HG02884 (cell line): ENCODE data around the gene PDIK1L.

Experiments
- ATAC-seq: cut with Tn5 transposase; IDR thresholded peaks from one replicate; pipeline ENCODE4 v1.9.1; 2021; ENCODE audit warnings: mild to moderate bottlenecking, moderate library complexity; ENCODE audit not compliant: unreplicated experiment

The PDIK1L gene

DNA sequence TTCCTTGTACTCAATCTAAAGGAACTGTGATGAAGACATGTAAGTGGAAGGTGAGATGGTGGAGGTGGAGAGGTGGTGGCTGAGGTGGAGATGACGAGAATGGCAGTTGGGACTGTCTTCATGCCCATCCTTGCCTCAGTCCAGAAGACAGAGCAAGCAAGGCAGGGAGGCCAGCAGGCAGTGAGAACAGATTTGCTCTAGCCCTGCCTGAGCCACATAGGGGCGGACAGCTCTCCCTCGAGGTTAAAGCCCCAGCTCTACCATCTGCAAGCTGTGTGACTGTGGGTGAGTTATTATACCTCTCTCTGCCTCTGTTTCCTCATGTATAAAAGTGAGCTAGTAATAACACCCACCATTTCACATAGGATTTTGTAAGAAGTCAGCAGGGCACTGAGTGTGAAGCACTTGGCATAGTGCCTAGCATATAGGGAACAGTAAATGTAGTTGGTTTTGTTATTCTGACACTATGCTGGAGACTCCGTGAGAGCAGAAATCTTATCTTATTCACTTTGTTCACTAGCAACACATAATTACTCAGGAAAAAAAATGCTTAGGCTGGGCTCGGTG is 42.4 kb downstream of the PDIK1L start:
- ATAC-seq = no peak

- ATAC-seq = no peak
Observed at GRCh38 chr1:26154750-26155149, 43.1 kb downstream of the PDIK1L start.

GRCh38 chr1:26155370-26156284 is 44.0 kb downstream of the PDIK1L start:
- ATAC-seq = no peak

DNA sequence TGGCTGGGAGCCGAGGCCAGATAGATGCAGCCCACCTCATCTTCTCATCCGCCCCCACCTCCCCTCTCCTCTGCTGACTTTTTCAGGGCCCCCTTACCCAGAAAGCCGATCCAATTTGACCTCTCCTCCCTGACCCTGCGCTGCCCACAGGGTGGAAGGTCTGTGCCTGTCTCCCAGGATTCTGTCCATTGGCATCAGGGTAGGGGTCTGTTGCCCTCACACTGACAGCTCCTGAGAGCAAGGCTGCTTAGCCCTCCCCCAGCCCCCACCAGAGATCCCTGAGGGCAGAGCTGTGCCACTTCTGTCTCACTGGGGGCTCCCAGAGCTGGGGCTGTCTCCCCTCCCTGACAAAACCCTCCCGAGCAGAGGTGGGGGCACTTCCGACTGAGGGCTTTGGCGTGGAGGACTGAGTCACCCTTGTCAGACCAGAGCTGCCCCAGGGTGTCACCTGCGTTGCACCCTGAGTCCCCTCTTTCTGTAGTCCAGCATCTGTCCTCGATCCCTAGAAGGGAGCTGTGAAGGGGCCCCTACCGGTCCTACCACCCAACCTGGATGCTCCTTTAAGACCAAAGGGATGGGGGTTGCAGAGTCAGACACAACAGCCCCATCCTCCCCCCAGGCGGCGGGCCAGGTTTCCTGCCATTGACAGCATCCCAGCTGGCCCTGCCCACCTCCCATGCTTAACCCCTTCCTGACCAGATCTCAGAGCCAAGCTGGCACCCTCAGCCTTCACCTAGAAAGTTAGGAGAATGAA is 44.8 kb downstream of the PDIK1L start:
- no peak for ATAC-seq

GRCh38 chr1:26158271-26158907 is 46.8 kb downstream of the PDIK1L start:
- no peak for ATAC-seq

DNA sequence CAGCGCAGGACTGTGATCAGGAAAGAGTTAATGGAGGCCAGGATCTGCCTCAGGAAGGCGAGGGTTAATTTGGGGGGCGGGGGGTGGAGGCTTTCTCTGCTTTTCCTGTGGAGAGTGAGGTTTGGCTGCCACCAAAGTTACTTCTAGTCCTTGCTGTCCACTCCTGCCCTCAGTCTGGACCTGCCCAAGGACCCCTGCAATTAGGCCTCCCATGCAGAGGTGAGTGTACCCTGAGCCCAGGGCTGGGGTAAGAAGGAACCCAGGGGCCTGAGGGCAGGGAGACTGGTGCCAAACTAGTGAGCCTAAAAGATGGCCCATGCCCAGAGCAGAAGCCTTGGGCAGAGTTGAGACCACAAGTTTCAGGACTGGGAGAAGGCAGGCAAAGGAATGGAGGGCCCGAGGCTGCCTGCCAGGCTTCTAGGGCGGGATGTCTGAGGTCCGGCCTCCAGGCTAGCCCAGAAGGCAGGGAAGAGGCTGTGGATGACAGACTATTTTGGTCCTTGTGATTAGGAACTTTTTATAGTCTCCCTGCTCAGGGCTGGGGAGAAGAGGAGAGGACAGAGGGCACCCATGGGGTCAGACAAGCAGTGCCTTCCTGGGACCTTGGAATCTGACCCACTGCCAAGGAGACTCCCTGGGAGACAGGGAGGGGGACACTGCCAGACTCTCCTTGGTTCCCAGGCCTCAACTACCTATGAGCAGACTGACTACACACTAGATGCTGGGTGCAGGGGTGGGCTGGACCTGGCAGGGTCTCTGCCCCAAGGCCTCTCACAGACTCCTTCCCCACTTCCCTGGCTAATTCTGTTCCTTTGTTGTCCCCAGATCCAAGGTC is 47.5 kb downstream of the PDIK1L start, which contains the start of gene FAM110D:
Gene FAM110D, plus strand, starts transcription at position 172 of the 835 bp plus-strand sequence. CDS start 2,213 bp downstream, outside the sequence.
- no peak for ATAC-seq

DNA sequence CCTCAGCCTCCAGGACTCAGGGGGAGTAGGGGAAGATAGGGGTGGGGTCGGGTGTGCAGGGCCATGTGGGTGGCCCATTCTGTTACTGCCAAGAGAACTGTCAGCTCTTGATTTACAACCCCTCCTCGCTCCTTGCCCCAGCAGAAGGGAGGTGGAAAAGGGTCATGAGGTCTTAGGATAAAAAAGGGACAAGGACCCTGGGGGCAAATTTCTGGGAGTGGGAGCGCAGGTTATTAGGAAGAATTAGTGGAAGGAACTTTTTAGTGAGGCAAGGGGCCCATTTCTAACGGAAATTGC is 48.1 kb downstream of the PDIK1L start:
- no peak for ATAC-seq

- ATAC-seq = no peak
Observed at GRCh38 chr1:26160527-26161414, 49.1 kb downstream of the PDIK1L start.

DNA sequence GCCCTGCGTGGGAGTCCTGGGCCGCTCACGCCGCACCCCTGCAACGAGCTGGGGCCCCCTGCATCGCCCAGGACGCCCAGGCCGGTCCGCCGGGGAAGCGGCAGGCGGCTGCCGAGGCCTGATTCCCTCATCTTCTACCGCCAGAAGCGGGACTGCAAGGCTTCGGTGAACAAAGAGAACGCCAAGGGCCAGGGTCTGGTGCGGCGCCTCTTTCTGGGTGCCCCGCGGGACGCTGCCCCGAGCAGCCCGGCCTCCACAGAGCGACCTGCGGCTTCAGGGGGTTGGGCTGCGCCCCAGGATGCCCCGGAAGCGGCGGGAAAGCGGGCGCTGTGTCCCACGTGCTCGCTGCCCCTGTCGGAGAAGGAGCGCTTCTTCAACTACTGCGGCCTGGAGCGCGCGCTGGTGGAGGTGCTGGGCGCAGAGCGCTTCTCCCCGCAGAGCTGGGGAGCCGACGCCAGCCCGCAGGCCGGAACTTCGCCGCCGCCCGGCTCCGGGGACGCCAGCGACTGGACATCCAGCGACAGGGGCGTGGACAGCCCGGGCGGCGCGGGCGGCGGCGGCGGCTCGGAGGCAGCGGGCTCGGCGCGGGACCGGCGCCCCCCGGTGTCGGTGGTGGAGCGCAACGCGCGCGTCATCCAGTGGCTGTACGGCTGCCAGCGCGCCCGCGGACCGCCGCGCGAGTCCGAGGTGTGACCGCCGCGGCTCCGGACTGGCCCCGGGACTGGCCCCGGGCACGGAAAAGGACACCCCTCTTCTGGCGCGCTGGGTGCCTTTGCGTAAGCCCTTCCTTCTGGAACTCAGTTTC is 50.0 kb downstream of the PDIK1L start:
- ATAC-seq = no peak

DNA sequence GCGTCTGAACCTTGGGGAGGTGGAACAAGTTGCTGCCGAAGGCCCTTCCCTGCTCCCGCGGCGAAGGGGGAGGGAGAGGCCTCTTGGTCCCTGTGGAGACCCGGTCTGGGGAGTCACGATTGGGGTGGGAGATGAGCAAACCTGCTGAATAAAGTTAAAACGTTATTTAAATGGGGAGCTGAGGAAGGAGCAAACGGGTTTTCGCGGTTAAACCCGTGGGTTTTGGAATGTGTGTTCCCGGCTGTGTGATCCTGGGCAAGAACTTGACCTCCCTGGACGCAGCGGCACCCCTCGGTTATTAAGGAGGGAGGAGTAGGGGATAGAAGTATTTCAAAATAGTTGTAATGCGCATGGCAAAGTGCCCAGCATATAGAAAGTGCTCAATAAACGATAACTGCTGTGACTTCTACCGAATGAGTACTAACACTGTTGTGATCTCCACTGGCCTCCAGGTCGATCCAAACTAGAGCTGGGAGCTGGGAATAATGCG is 50.6 kb downstream of the PDIK1L start:
- ATAC-seq = no peak

GRCh38 chr1:26163684-26164035 is 52.0 kb downstream of the PDIK1L start:
- ATAC-seq = no peak

GRCh38 chr1:26164036-26164860 is 52.6 kb downstream of the PDIK1L start:
- ATAC-seq = no peak

DNA sequence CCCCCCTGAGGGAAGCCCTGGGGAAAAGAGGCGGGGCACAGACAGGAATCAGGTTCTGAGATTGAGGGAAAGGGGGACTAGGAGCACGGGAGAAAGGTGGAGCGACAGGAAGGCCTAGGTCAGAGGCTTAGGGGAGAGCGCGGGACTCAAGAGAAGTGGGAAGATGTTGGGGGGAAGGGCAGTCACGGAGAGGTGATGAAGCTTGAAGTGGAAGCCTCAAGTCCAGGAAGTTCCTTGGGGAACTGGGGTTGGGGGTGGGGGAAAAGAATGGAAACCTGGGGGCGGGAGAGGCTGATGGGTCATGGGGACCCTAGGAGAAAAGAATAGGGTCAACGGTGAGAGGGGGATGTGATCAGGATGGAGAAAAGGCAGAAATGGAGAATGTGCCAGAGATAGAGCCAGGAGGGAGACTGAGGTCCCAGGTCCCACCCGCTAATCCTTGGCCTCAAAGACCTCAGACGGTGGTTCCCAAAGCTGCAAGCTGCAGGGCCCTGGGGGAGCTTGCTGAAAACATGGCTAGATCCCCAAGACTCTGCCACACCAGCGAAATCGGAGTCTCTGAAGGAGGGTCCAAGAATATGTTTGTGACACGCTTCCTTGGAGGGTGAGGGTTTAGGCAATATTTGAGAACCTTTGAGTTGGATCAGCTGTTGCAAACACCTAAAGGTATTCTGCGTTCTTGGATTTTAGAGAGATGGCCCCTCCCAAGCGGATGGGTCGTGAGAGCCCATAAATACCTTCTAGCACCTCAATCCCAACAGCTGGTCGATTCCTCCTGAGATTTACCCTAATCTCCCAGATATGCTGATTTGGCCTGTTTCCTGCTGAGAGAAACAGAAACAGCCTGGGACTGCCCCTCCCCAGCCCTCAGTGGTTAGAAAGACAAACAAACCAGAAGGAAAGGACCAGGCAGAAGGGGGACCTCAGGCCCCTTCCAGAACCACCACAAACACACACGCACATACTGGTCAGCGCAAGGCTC is 53.5 kb downstream of the PDIK1L start:
- no peak for ATAC-seq

DNA sequence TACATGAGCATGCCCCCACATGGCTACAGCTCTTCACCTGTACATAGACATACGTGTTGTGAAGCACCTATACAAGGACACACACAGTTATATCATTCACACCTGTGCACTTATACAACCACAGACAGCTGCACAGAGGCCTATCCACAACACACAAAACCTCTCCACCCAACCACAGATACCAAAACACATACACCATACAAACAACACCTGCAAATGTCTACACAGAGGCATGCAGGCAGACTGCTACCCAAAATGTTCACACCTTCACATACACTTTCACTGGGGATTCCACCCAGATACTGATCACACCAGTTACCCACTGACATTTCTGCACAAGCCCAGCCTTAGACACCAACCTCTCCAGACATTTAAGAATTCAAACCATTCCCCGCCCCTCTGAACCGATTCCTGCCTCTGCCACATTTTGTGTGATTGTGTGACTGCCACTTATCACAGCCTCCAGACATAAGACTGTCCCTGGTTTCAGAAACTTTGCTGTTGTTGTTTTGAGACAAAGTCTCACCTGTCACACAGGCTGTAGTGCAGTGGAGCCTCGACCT is 55.2 kb downstream of the PDIK1L start:
- ATAC-seq = no peak

DNA sequence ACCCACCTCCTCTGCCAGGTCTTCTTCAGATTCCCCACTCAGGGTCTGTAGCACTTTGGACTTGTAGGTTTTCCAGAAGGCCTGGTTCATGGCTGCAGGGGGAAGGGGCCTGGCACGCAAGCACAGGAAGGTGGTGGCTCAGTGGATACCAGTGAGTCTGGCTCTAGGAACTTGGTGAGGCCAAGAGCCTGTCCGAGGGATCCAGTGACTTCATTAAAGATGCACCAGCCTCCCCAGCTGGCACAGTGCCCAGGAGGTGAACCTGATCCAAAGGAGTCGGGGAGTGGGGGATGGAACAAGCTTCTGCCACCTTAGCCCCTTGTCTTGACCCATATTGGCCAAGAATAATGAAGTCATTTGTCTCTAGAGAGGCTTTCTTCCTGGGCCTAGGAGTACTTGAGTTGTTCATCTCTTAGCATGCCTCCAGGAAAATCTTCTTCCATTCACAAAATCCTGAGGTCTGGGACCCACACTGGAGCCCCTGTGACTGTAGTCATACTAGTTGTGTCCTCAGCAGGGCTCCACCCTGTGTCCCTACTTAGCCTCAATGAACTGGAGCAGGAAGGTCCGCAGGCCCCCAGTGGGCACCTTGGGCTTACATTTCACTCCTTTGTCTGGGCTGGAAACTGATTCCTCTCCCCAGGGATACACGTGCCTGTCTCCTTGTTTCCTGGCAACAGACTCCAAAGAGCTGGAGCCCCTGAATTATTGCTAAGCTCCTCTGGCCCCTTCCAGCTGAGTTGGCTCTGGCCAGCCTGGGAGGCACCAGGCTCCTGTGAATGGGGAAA is 57.0 kb downstream of the PDIK1L start, which contains the start of gene C1orf232:
Gene C1orf232, minus strand, starts transcription at position 554 of the 788 bp plus-strand sequence. Its CDS starts 464 bp downstream, at position 90.
- ATAC-seq = no peak
